Neural progenitor cell (in vitro differentiated cells): ENCODE measurements around the gene KIR3DL3. TPM values are rescaled to one million over a fixed set of nuclear protein-coding genes. Genes with fewer than 3 reads are reported as not detected.
"Not testable (repeated sequence)": the region's sequence is repeated elsewhere in the genome, so short reads cannot be mapped to it uniquely, and the experiment has no call there.

Experiments
- DNase-seq: peaks from one replicate; pipeline ENCODE4 v3.0.0-alpha.2; 2016; ENCODE audit warnings: low spot score
- H2AFZ ChIP-seq: fragments of 200-600 bp; sonication (generic); replicated peaks from 2 replicates; pipeline ENCODE4 v1.6.1; 2016; ENCODE audit warnings: antibody characterized with exemption
- H3F3A ChIP-seq: fragments of 200-600 bp; sonication (generic); 2 replicates; pipeline ENCODE4 v1.6.1; 2016; ENCODE audit warnings: antibody characterized with exemption, low read depth
- H3K27ac ChIP-seq: fragments of 200-600 bp; sonication (generic); 2 replicates; pipeline ENCODE4 v1.5.1; 2016; ENCODE audit warnings: mild to moderate bottlenecking
- H3K27me3 ChIP-seq: fragments of 200-600 bp; sonication (generic); 2 replicates; pipeline ENCODE4 v1.6.1; 2016; ENCODE audit warnings: mild to moderate bottlenecking, moderate library complexity
- H3K36me3 ChIP-seq: fragments of 200-600 bp; sonication (generic); 2 replicates; pipeline ENCODE4 v1.5.1; 2016
- H3K4me1 ChIP-seq: fragments of 200-600 bp; sonication (generic); 2 replicates; pipeline ENCODE4 v1.6.1; 2016; ENCODE audit warnings: mixed run types
- H3K4me2 ChIP-seq: fragments of 200-600 bp; sonication (generic); 2 replicates; pipeline ENCODE4 v1.6.1; 2016
- H3K4me3 ChIP-seq: fragments of 200-600 bp; sonication (generic); 2 replicates; pipeline ENCODE4 v1.5.1; 2016
- H3K79me2 ChIP-seq: fragments of 200-600 bp; sonication (generic); 2 replicates; pipeline ENCODE4 v1.6.1; 2016; ENCODE audit warnings: low read depth
- H3K9ac ChIP-seq: fragments of 200-600 bp; sonication (generic); 2 replicates; pipeline ENCODE4 v1.6.1; 2016
- H3K9me3 ChIP-seq: fragments of 200-600 bp; sonication (generic); 2 replicates; pipeline ENCODE4 v1.5.1; 2016; ENCODE audit warnings: low read depth
- H4K20me1 ChIP-seq: fragments of 200-600 bp; sonication (generic); 2 replicates; pipeline ENCODE4 v1.6.1; 2016; ENCODE audit warnings: low read depth
- H3K27ac Mint-ChIP-seq: 3 replicates; pipeline ENCODE4 v1.8.0; 2021; ENCODE audit warnings: mixed read lengths
- H3K27me3 Mint-ChIP-seq: 2 replicates; pipeline ENCODE4 v1.8.0; 2022; ENCODE audit warnings: low read depth, mild to moderate bottlenecking, inconsistent platforms, moderate library complexity, mixed read lengths; ENCODE audit not compliant: insufficient read depth
- H3K36me3 Mint-ChIP-seq: 3 replicates; pipeline ENCODE4 v1.8.0; 2021; ENCODE audit warnings: mixed read lengths
- H3K4me1 Mint-ChIP-seq: 3 replicates; pipeline ENCODE4 v1.8.0; 2021; ENCODE audit warnings: mixed read lengths
- H3K4me3 Mint-ChIP-seq: 3 replicates; pipeline ENCODE4 v1.8.0; 2021; ENCODE audit warnings: mild to moderate bottlenecking, moderate library complexity, mixed read lengths
- H3K9me3 Mint-ChIP-seq: 3 replicates; pipeline ENCODE4 v1.8.0; 2020; ENCODE audit warnings: mixed read lengths
- EZH2 ChIP-seq: fragments of 200-600 bp; sonication (generic); IDR thresholded peaks from 2 replicates; pipeline ENCODE4 v1.6.1; 2017; ENCODE audit warnings: antibody characterized with exemption, mild to moderate bottlenecking, moderate library complexity
- EZH2phosphoT487 ChIP-seq: fragments of 200-600 bp; sonication (generic); IDR thresholded peaks from 2 replicates; pipeline ENCODE4 v1.6.1; 2017; ENCODE audit warnings: antibody characterized with exemption
- total RNA-seq: library from RNA; depleted of rRNA; stranded (reverse); fragments of >200 nt; gene quantifications from 2 replicates; pipeline ENCODE4 v1.2.3, GENCODE V29; 2015; ENCODE audit warnings: low replicate concordance
- TF ChIP-seq, protein P1 (sequence below): fragments of 200-600 bp; sonication (generic); IDR thresholded peaks from 2 replicates; pipeline ENCODE4 v1.5.1; 2017; ENCODE audit warnings: antibody characterized with exemption, mild to moderate bottlenecking

The KIR3DL3 gene
- total RNA-seq, 1 donor from 2014 or later = not detected

DNA sequence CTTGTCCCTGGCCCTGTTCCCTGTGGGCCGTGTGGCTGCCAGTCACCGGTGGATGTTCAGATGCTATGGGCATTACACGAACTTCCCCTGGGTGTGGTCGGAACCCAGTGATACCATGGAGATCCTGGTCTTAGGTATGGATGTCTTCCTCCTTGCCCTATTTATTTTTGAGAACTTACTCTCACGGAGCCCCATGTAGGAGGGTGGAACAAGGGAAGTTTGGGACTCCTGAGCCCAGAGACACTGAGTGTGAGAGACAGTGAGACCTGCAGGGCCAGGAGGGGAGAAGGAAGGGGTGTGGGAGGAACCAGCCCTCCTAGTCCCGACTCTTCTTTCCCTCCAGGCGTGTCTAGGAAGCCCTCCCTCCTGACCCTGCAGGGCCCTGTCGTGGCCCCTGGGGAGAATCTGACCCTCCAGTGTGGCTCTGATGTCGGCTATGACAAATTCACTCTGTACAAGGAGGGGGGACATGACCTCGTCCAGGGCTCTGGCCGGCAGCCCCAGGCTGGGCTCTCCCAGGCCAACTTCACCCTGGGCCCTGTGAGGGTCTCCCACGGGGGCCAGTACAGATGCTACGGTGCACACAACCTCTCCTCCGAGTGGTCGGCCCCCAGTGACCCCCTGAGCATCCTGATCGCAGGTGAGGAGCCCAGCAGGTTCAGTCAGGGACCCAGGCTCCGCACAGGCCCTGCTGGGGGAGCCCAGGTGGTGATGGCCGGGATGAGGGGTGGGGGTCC is 14.9 kb upstream of the KIR3DL3 start:
- H3K27me3 Mint-ChIP-seq = peaks cover 2% of the 10 kb centered on the region
- peaks cover 37% of the 10 kb centered on the region for H3K9me3 Mint-ChIP-seq
- DNase-seq = no peak
- Histone ChIP-seq H3K27ac (no peak overlapping the region), H3K9me3 (peaks cover 8% of the 10 kb centered on the region), H3F3A (no peaks in the 10 kb centered on the region), H3K4me3 (no peak overlapping the region), H3K4me1 (no peaks in the 10 kb centered on the region), H4K20me1 (no peaks in the 10 kb centered on the region), H3K4me2 (no peak overlapping the region), H3K36me3 (no peaks in the 10 kb centered on the region), H3K27me3 (no peaks in the 10 kb centered on the region), H3K9ac (no peak overlapping the region), H3K79me2 (no peaks in the 10 kb centered on the region), H2AFZ (no peak overlapping the region)
- no peak for TF ChIP-seq EZH2
- TF ChIP-seq, protein P1, sequence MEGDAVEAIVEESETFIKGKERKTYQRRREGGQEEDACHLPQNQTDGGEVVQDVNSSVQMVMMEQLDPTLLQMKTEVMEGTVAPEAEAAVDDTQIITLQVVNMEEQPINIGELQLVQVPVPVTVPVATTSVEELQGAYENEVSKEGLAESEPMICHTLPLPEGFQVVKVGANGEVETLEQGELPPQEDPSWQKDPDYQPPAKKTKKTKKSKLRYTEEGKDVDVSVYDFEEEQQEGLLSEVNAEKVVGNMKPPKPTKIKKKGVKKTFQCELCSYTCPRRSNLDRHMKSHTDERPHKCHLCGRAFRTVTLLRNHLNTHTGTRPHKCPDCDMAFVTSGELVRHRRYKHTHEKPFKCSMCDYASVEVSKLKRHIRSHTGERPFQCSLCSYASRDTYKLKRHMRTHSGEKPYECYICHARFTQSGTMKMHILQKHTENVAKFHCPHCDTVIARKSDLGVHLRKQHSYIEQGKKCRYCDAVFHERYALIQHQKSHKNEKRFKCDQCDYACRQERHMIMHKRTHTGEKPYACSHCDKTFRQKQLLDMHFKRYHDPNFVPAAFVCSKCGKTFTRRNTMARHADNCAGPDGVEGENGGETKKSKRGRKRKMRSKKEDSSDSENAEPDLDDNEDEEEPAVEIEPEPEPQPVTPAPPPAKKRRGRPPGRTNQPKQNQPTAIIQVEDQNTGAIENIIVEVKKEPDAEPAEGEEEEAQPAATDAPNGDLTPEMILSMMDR = no peak
- H3K4me1 Mint-ChIP-seq = no peaks in the 10 kb centered on the region
- H3K27ac Mint-ChIP-seq = no peak overlapping the region
- no peak overlapping the region for H3K4me3 Mint-ChIP-seq
- H3K36me3 Mint-ChIP-seq = no peaks in the 10 kb centered on the region

DNA sequence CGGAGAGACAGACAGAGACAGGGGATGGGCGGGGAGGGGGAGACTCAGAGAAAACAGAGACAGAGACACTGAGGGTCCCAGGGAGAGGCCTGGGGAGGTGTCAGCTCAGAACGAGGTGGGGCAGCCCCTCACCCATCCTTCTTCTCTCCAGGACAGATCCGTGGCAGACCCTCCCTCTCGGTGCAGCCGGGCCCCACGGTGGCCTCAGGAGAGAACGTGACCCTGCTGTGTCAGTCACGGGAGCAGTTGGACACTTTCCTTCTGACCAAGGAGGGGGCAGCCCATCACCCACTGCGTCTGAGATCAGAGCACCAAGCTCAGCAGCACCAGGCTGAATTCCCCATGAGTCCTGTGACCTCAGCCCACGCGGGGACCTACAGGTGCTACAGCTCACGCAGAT is 14.3 kb upstream of the KIR3DL3 start:
- not testable (repeated sequence) for H3K79me2 ChIP-seq, H3K9ac ChIP-seq, H3F3A ChIP-seq, H3K36me3 Mint-ChIP-seq, H3K36me3 ChIP-seq, H3K27ac Mint-ChIP-seq, H3K9me3 ChIP-seq, H3K4me1 Mint-ChIP-seq, H3K27ac ChIP-seq, H3K4me3 Mint-ChIP-seq, H3K4me2 ChIP-seq, DNase-seq, H3K27me3 Mint-ChIP-seq, H2AFZ ChIP-seq, H4K20me1 ChIP-seq, H3K27me3 ChIP-seq, H3K4me3 ChIP-seq, H3K4me1 ChIP-seq
- H3K9me3 Mint-ChIP-seq = peaks cover 31% of the 10 kb centered on the region

DNA sequence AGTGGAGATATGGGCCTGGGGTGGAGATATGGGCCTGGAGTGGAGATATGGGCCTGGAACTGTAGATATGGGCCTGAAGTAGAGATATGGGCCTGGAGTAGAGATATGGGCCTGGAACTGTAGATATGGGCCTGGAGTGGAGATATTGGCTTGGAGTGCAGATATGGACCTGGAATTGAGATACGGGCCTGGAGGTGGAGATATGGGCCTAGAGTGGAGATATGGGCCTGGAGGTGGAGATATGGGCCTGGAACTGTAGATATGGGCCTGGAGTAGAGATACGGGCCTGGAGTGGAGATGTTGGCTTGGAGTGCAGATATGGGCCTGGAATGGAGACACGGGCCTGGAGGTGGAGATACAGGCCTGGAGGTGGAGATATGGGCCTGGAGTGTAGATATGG is 402 bp downstream of the KIR3DL3 start:
- peaks cover 18% of the 10 kb centered on the region for H3K9me3 ChIP-seq
- H3K36me3 Mint-ChIP-seq = no peaks in the 10 kb centered on the region

DNA sequence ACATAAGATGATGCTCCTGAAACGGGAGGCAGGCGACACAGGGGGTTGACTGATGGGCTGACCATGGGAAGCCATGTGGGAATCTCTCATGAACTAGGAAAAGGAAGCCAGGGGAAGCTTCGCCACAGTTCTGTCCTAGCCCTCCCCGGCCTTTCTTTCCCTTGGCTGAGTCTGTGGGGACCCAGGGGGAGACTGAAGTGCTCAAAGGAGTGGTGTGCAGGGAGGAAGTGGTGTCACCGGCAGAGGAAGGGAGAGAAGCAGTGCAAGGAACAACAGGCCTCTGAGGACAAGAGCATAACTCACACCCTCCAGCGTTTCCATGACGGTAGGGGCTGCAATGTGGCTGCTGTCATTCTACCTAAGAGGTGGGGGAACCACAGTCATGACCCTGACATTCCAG is 1.1 kb downstream of the KIR3DL3 start:
- peaks cover 53% of the 10 kb centered on the region for H3K9me3 Mint-ChIP-seq
- H3K4me3 ChIP-seq = no peak overlapping the region
- H3K79me2 ChIP-seq = no peaks in the 10 kb centered on the region
- no peak overlapping the region for H2AFZ ChIP-seq
- no peaks in the 10 kb centered on the region for H3K4me1 Mint-ChIP-seq
- no peak overlapping the region for H3K4me3 Mint-ChIP-seq
- no peak for DNase-seq
- no peaks in the 10 kb centered on the region for H3K36me3 Mint-ChIP-seq
- H3K27me3 Mint-ChIP-seq = peaks cover 3% of the 10 kb centered on the region
- no peaks in the 10 kb centered on the region for H3K27me3 ChIP-seq
- H3K4me1 ChIP-seq = no peaks in the 10 kb centered on the region
- peaks cover 18% of the 10 kb centered on the region for H3K9me3 ChIP-seq
- TF ChIP-seq, protein P1 = no peak
- TF ChIP-seq EZH2phosphoT487 = no peak
- no peak for TF ChIP-seq EZH2
- no peak overlapping the region for H3K27ac ChIP-seq
- H3K27ac Mint-ChIP-seq = no peak overlapping the region
- no peak overlapping the region for H3K4me2 ChIP-seq
- H3K9ac ChIP-seq = no peak overlapping the region
- no peaks in the 10 kb centered on the region for H3F3A ChIP-seq
- no peaks in the 10 kb centered on the region for H3K36me3 ChIP-seq
- no peaks in the 10 kb centered on the region for H4K20me1 ChIP-seq

More for the DNA sequence above, 402 bp downstream of the KIR3DL3 start:
- Mint-ChIP-seq H3K4me1 (no peaks in the 10 kb centered on the region), H3K27ac (no peak overlapping the region), H3K27me3 (peaks cover 3% of the 10 kb centered on the region), H3K9me3 (peaks cover 56% of the 10 kb centered on the region), H3K4me3 (no peak overlapping the region)
- Histone ChIP-seq H3K27me3 (no peaks in the 10 kb centered on the region), H4K20me1 (no peaks in the 10 kb centered on the region), H3K4me3 (no peak overlapping the region), H3K27ac (no peak overlapping the region), H2AFZ (no peak overlapping the region), H3K9ac (no peak overlapping the region), H3K4me1 (no peaks in the 10 kb centered on the region), H3K79me2 (no peaks in the 10 kb centered on the region), H3K36me3 (no peaks in the 10 kb centered on the region), H3K4me2 (no peak overlapping the region), H3F3A (no peaks in the 10 kb centered on the region)
- no peak for DNase-seq
- TF ChIP-seq EZH2 (no peak), EZH2phosphoT487 (no peak)
- TF ChIP-seq, protein P1 = no peak
